ELF-1 (cell line): ENCODE results near the gene SLC25A5.
"Not testable (repeated sequence)": the region's sequence is repeated elsewhere in the genome, so short reads cannot be mapped to it uniquely, and the experiment has no call there.

ENCODE experiments used
- DNase-seq: peaks from one replicate; pipeline ENCODE4 v3.0.0-alpha.2; 2016; ENCODE audit warnings: low read depth, low spot score

The SLC25A5 gene

GRCh38 chrX:119503484-119503861 is 35.2 kb downstream of the SLC25A5 start:
- peak; percentile 34 for DNase-seq

DNA sequence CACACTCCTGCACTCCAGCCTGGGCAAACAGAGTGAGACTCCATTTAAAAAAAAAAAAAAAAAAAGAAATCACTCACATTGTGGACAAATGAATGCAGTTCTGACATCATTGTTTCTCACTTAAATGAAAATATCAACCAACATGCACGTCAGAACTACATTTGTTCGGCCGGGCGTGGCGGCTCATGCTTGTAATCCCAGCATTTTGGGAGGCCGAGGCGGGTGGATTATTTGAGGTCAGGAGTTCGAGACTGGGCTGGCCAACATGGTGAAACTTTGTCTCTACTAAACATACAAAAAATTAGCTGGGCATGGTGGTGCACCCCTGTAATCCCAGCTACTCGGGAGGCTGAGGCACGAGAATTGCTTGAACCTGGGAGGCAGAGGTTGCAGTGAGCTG is 36.9 kb downstream of the SLC25A5 start:
- DNase-seq = not testable (repeated sequence)

GRCh38 chrX:119505945-119506344 is 37.7 kb downstream of the SLC25A5 start:
- no peak for DNase-seq

GRCh38 chrX:119507206-119507605 is 39.0 kb downstream of the SLC25A5 start:
- no peak for DNase-seq

- DNase-seq = peak; percentile 89
Observed at GRCh38 chrX:119512146-119512800, 44.0 kb downstream of the SLC25A5 start.

- DNase-seq = peak; percentile 85
Observed at GRCh38 chrX:119516157-119516702, 48.0 kb downstream of the SLC25A5 start.

DNA sequence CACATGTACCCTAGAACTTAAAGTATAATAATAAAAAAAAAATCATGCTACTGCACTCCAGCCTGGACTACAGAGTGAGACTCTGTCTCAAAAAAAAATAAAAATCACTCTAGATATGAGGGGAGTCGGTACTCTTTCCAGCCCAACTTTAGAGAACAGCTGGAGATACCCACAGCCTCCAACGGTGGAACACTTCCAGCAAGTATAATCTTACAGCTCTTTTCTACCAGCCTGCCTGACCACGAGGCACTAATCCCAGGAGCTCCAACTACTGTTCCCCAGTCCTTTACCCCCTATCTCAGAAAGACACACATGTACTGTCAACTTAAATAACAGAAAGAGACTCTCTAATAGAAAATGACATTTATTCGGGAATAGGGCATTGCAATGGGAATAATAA is 50.1 kb downstream of the SLC25A5 start:
- DNase-seq = no peak
